ENCODE results near the gene ECE1.
"Not testable (repeated sequence)": the region's sequence is repeated elsewhere in the genome, so short reads cannot be mapped to it uniquely, and the experiment has no call there.

The ECE1 gene

GRCh38 chr1:21175670-21176581 lies 114.3 kb downstream of the ECE1 start:
- peak overlapping the region; percentile 86 for H3K4me3 ChIP-seq
- DNase-seq (ENCODE audit: low spot score in 2 of 2) = peak; percentile 39 to 59
- in situ Hi-C loops (cut with MboI; ENCODE audit: low sequenced_read_pairs) = loop anchor here (25.0 kb wide), 1 partner anchor 189 kb away; no protein-coding TSS in a partner anchor

GRCh38 chr1:21175324-21175669 lies 115.0 kb downstream of the ECE1 start:
- H3K27me3 ChIP-seq (ENCODE audit: low read depth) = no peaks in the 10 kb centered on the region
- peaks cover 15% of the 10 kb centered on the region for H3K36me3 ChIP-seq (replicated peaks)
- H3K9me3 ChIP-seq = no peaks in the 10 kb centered on the region
- in situ Hi-C loops (cut with MboI; ENCODE audit: low sequenced_read_pairs) = loop anchor here (25.0 kb wide), 1 partner anchor 188 kb away; no protein-coding TSS in a partner anchor
- H3K4me3 ChIP-seq = peak overlapping the region; percentile 86
- peak in 1 of 2 experiments; percentile 23 for DNase-seq (ENCODE audit: low spot score in 2 of 2)
- H3K4me1 ChIP-seq = peaks cover 14% of the 10 kb centered on the region

More at GRCh38 chr1:21175670-21176581, 114.3 kb downstream of the ECE1 start:
- H3K9me3 ChIP-seq = no peaks in the 10 kb centered on the region
- no peaks in the 10 kb centered on the region for H3K27me3 ChIP-seq (ENCODE audit: low read depth)
- peaks cover 9% of the 10 kb centered on the region for H3K36me3 ChIP-seq (replicated peaks)
- H3K4me1 ChIP-seq = peaks cover 14% of the 10 kb centered on the region

- Histone ChIP-seq H3K27me3 (ENCODE audit: low read depth) (no peaks in the 10 kb centered on the region), H3K36me3 (replicated peaks) (peaks cover 20% of the 10 kb centered on the region), H3K4me1 (peaks cover 14% of the 10 kb centered on the region), H3K4me3 (peak overlapping the region; percentile 86), H3K9me3 (no peaks in the 10 kb centered on the region)
- DNase-seq (ENCODE audit: low spot score in 2 of 2) = no peak
- in situ Hi-C loops (cut with MboI; ENCODE audit: low sequenced_read_pairs) = loop anchor here (25.0 kb wide), 1 partner anchor 187 kb away; no protein-coding TSS in a partner anchor
Measured at GRCh38 chr1:21174654-21175323, 115.5 kb downstream of the ECE1 start.

GRCh38 chr1:21174230-21174629 lies 116.0 kb downstream of the ECE1 start:
- no peaks in the 10 kb centered on the region for H3K9me3 ChIP-seq
- no peaks in the 10 kb centered on the region for H3K27me3 ChIP-seq (ENCODE audit: low read depth)
- H3K36me3 ChIP-seq (replicated peaks) = peaks cover 26% of the 10 kb centered on the region
- in situ Hi-C loops (cut with MboI; ENCODE audit: low sequenced_read_pairs) = no loop called here
- peak overlapping the region; percentile 86 for H3K4me3 ChIP-seq
- DNase-seq (ENCODE audit: low spot score in 2 of 2) = no peak
- peaks cover 14% of the 10 kb centered on the region for H3K4me1 ChIP-seq

- in situ Hi-C loops (cut with MboI; ENCODE audit: low sequenced_read_pairs) = not testable (repeated sequence)
Measured at GRCh38 chr1:21173096-21173495, 117.2 kb downstream of the ECE1 start.

GRCh38 chr1:21170837-21171236 lies 119.4 kb downstream of the ECE1 start:
- H3K4me3 ChIP-seq; H3K9me3 ChIP-seq; in situ Hi-C loops (cut with MboI; ENCODE audit: low sequenced_read_pairs); H3K27me3 ChIP-seq (ENCODE audit: low read depth); H3K4me1 ChIP-seq: not testable (repeated sequence)
- H3K36me3 ChIP-seq (replicated peaks) = peaks cover 52% of the 10 kb centered on the region
- peak in 1 of 2 experiments; percentile 24 for DNase-seq (ENCODE audit: low spot score in 2 of 2)

More at GRCh38 chr1:21173096-21173495, 117.2 kb downstream of the ECE1 start:
- H3K9me3 ChIP-seq; DNase-seq (ENCODE audit: low spot score in 2 of 2); H3K27me3 ChIP-seq (ENCODE audit: low read depth); H3K4me3 ChIP-seq: not testable (repeated sequence)
- H3K4me1 ChIP-seq = peaks cover 14% of the 10 kb centered on the region
- H3K36me3 ChIP-seq (replicated peaks) = peaks cover 35% of the 10 kb centered on the region

GRCh38 chr1:21168444-21168843 lies 121.8 kb downstream of the ECE1 start:
- in situ Hi-C loops (cut with MboI; ENCODE audit: low sequenced_read_pairs) = no loop called here
- peaks cover 3% of the 10 kb centered on the region for H3K4me1 ChIP-seq
- H3K4me3 ChIP-seq = no peak overlapping the region
- H3K27me3 ChIP-seq (ENCODE audit: low read depth) = no peaks in the 10 kb centered on the region
- H3K9me3 ChIP-seq = no peaks in the 10 kb centered on the region
- no peak for DNase-seq (ENCODE audit: low spot score in 2 of 2)
- H3K36me3 ChIP-seq (replicated peaks) = peaks cover 57% of the 10 kb centered on the region

Data from HAP-1 (cell line).